IMR-90 (cell line): ENCODE results near the gene MECP2. TPM values are rescaled to one million over a fixed set of nuclear protein-coding genes. Genes with fewer than 3 reads are reported as not detected.

Source experiments
- ATAC-seq: fragments of 200-7000 bp; cut with Tn5 transposase; 2 replicates; pipeline ENCODE4 v1.9.1; 2020; ENCODE audit warnings: low read depth, mild to moderate bottlenecking, moderate library complexity
- BruUV-seq: library from RNA; stranded (reverse); fragments of 400-500 nt; replicated peaks from 2 replicates; lab custom pipeline; 2021; lab: Mats Ljungman, UMichigan
- CTCF ChIA-PET: fragments of 300-600 bp; formaldehyde crosslinking; extraction: SDS; loops from one replicate; lab custom pipeline; 2021; ENCODE audit warnings: antibody characterized with exemption; lab: Yijun Ruan, JAX
- POLR2A ChIA-PET: fragments of 300-600 bp; sonication (Branson Sonifier 250); formaldehyde crosslinking; loops from one replicate; lab custom pipeline; 2022; ENCODE audit warnings: antibody characterized with exemption; ENCODE audit not compliant: unreplicated experiment; lab: Charles Lee
- DNase-seq: peaks from one replicate; pipeline ENCODE4 v3.0.0; 2013
- H2AFZ ChIP-seq: replicated peaks from 2 replicates; pipeline ENCODE3; 2013; ENCODE audit warnings: low read length, mild to moderate bottlenecking; ENCODE audit not compliant: poor library complexity
- H2AK5ac ChIP-seq: 2 replicates; pipeline ENCODE4 v1.6.1; 2013; ENCODE audit warnings: low read depth, low read length, inconsistent platforms
- H2AK9ac ChIP-seq: replicated peaks from 2 replicates; pipeline ENCODE3; 2013; ENCODE audit warnings: mild to moderate bottlenecking, low read depth, low read length, moderate library complexity; ENCODE audit not compliant: poor library complexity
- H2BK120ac ChIP-seq: 2 replicates; pipeline ENCODE4 v1.6.1; 2013; ENCODE audit warnings: low read depth, low read length, inconsistent platforms
- H2BK15ac ChIP-seq: 3 replicates; pipeline ENCODE4 v1.6.1; 2013; ENCODE audit warnings: low read depth, low read length, inconsistent platforms
- H2BK20ac ChIP-seq: 2 replicates; pipeline ENCODE4 v1.6.1; 2013; ENCODE audit warnings: low read depth, mild to moderate bottlenecking, inconsistent platforms, low read length, moderate library complexity
- H2BK5ac ChIP-seq: 2 replicates; pipeline ENCODE4 v1.6.1; 2013; ENCODE audit warnings: mild to moderate bottlenecking, low read depth, low read length, inconsistent platforms; ENCODE audit not compliant: poor library complexity, severe bottlenecking
- H3K14ac ChIP-seq: replicated peaks from 2 replicates; pipeline ENCODE4 v1.6.1; 2013; ENCODE audit warnings: low read depth, low read length, inconsistent platforms
- H3K18ac ChIP-seq: 2 replicates; pipeline ENCODE4 v1.6.1; 2013; ENCODE audit warnings: low read depth, low read length, control low read depth
- H3K23ac ChIP-seq: 2 replicates; pipeline ENCODE4 v1.6.1; 2013; ENCODE audit warnings: low read depth, low read length, inconsistent platforms
- H3K27ac ChIP-seq: 2 replicates; pipeline ENCODE4 v1.5.1; 2013; ENCODE audit warnings: mild to moderate bottlenecking, control low read depth, low read length; ENCODE audit not compliant: insufficient read depth
- H3K27me3 ChIP-seq: 2 replicates; pipeline ENCODE4 v1.6.1; 2013; ENCODE audit warnings: low read length; ENCODE audit not compliant: control insufficient read depth, insufficient read depth
- H3K36me3 ChIP-seq: 2 replicates; pipeline ENCODE4 v1.6.1; 2013; ENCODE audit warnings: low read length, mixed read lengths; ENCODE audit not compliant: control insufficient read depth, insufficient read depth
- H3K4ac ChIP-seq: 2 replicates; pipeline ENCODE4 v1.6.1; 2013; ENCODE audit warnings: low read depth, low read length, inconsistent platforms
- H3K4me1 ChIP-seq: 2 replicates; pipeline ENCODE4 v1.6.1; 2013; ENCODE audit warnings: low read length, mixed read lengths; ENCODE audit not compliant: control insufficient read depth, insufficient read depth
- H3K4me2 ChIP-seq: 2 replicates; pipeline ENCODE4 v1.6.1; 2013; ENCODE audit warnings: low read depth, mild to moderate bottlenecking, control low read depth, low read length, moderate library complexity
- H3K4me3 ChIP-seq: 2 replicates; pipeline ENCODE4 v1.5.1; 2013; ENCODE audit warnings: low read depth, mild to moderate bottlenecking, control low read depth, low read length, moderate library complexity; ENCODE audit not compliant: insufficient read depth
- H3K56ac ChIP-seq: 2 replicates; pipeline ENCODE4 v1.6.1; 2013; ENCODE audit warnings: low read length, inconsistent platforms; ENCODE audit not compliant: insufficient read depth; ENCODE audit errors: extremely low read depth
- H3K79me1 ChIP-seq, 2 experiments: 2 replicates each; pipeline ENCODE4 v1.6.1; 2013; ENCODE audit warnings: low read length in 2 of 2, inconsistent platforms in 1 of 2, low read depth in 1 of 2
- H3K9ac ChIP-seq: 2 replicates; pipeline ENCODE4 v1.6.1; 2013; ENCODE audit warnings: low read depth, low read length, control low read depth
- H3K9me1 ChIP-seq: 2 replicates; pipeline ENCODE4 v1.6.1; 2013; ENCODE audit warnings: low read length, inconsistent platforms; ENCODE audit not compliant: insufficient read depth
- H3K9me3 ChIP-seq: 2 replicates; pipeline ENCODE4 v1.6.1; 2013; ENCODE audit warnings: low read length; ENCODE audit not compliant: control insufficient read depth, insufficient read depth
- H4K20me1 ChIP-seq: 2 replicates; pipeline ENCODE4 v1.6.1; 2013; ENCODE audit warnings: low read length, inconsistent platforms; ENCODE audit not compliant: insufficient read depth
- H4K5ac ChIP-seq: 2 replicates; pipeline ENCODE4 v1.6.1; 2013; ENCODE audit warnings: mild to moderate bottlenecking, low read depth, low read length, control low read depth
- H4K8ac ChIP-seq, 2 experiments: 2 replicates each; pipeline ENCODE4 v1.6.1; 2013; ENCODE audit warnings: low read depth in 2 of 2, low read length in 2 of 2, control low read depth in 1 of 2, inconsistent platforms in 1 of 2
- H4K91ac ChIP-seq: 2 replicates; pipeline ENCODE4 v1.6.1; 2013; ENCODE audit warnings: low read depth, low read length, inconsistent platforms; ENCODE audit not compliant: insufficient read depth
- BHLHE40 ChIP-seq: fragments of 150-350 bp; IDR thresholded peaks from 2 replicates; pipeline ENCODE4 v1.6.1; 2016; ENCODE audit warnings: mild to moderate bottlenecking, low read depth, low read length
- ELK1 ChIP-seq: fragments of 150-350 bp; IDR thresholded peaks from 2 replicates; pipeline ENCODE4 v1.6.1; 2016; ENCODE audit warnings: low read depth, mild to moderate bottlenecking, low read length, moderate library complexity, borderline replicate concordance
- FOS ChIP-seq: fragments of 150-350 bp; IDR thresholded peaks from 2 replicates; pipeline ENCODE4 v1.6.1; 2016; ENCODE audit warnings: low read depth, low read length
- MAFK ChIP-seq: IDR thresholded peaks from 2 replicates; pipeline ENCODE4 v1.6.1; 2012; ENCODE audit warnings: low read depth, low read length, improper control_type of control experiment
- MAZ ChIP-seq: IDR thresholded peaks from 2 replicates; pipeline ENCODE4 v1.6.1; 2012; ENCODE audit warnings: low read depth, mild to moderate bottlenecking, low read length, improper control_type of control experiment, moderate library complexity, borderline replicate concordance
- RAD21 ChIP-seq: IDR thresholded peaks from 2 replicates; pipeline ENCODE4 v1.6.1; 2012; ENCODE audit warnings: low read length, improper control_type of control experiment
- RCOR1 ChIP-seq: IDR thresholded peaks from 2 replicates; pipeline ENCODE4 v1.6.1; 2012; ENCODE audit warnings: mild to moderate bottlenecking, low read length, improper control_type of control experiment; ENCODE audit not compliant: insufficient replicate concordance
- SMC3 ChIP-seq: fragments of 150-350 bp; IDR thresholded peaks from 2 replicates; pipeline ENCODE4 v1.6.1; 2016; ENCODE audit warnings: low read depth, mild to moderate bottlenecking, antibody characterized with exemption, low read length, moderate library complexity
- WGBS, 2 experiments: methylation state at CpG; one replicate each; pipeline versions ENCODE4 v1.1.5 to v1.1.7; 2013; ENCODE audit warnings: missing lambda C conversion rate in 2 of 2; ENCODE audit not compliant: insufficient read length in 1 of 2; ENCODE audit errors: extremely low coverage in 2 of 2; 5-methylcytosine and 5-hydroxymethylcytosine counted together
- dilution Hi-C: fragments of 300-500 bp; cut with HindIII; formaldehyde crosslinking; loops from one replicate; pipeline ENCODE4 v1.14.3; 2018; ENCODE audit warnings: low sequenced_read_pairs; ENCODE audit not compliant: unreplicated experiment
- in situ Hi-C: fragments of 300-500 bp; cut with MboI; formaldehyde crosslinking; loops from 3 replicates; pipeline ENCODE4 v1.14.3; 2019; ENCODE audit warnings: low sequenced_read_pairs, inconsistent platforms, mixed read lengths
- intact Hi-C: fragments of 100-400 bp; cut with micrococcal nuclease; formaldehyde crosslinking; loops from 2 replicates; pipeline ENCODE4 v1.10.0; 2022
- polyA plus RNA-seq, 3 experiments: library from polyadenylated mRNA; depleted of rRNA; stranded (reverse); fragments of >200 nt; gene quantifications; 2 replicates each; pipeline ENCODE4 v1.2.3, GENCODE V29; 2012; ENCODE audit warnings: low replicate concordance in 1 of 3
- total RNA-seq: library from RNA; depleted of rRNA; stranded (reverse); fragments of >200 nt; gene quantifications from 2 replicates; pipeline ENCODE4 v1.2.3, GENCODE V29; 2012
- TF ChIP-seq, protein P1 (sequence below): fragments of 150-350 bp; IDR thresholded peaks from 2 replicates; pipeline ENCODE4 v1.6.1; 2017; ENCODE audit warnings: mild to moderate bottlenecking, antibody characterized with exemption, low read length, low read depth

The MECP2 gene
- total and polyA plus RNA-seq, 2 of the 4 experiments (the other 2 are of a cell fraction): 8.4 to 10.1 TPM

DNA sequence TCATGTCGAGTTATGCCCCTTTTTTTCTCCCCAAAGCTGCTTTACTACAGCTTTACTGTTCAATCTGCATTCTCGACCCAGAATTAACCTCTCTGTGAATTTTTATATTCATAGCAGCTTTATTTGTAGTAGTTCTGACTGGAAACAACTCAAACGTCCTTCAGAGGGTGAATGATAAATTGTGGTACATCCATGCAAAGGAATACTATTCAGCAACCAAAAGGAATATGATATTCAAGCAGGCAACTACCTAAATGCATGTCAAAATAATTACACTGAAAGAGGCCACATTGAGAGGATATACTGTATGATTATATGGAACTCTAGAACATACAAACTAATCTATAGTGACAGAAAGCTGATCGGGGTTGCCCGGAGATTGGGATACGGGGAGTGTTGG, 20.0 kb upstream of the MECP2 start:
- Histone ChIP-seq H2BK120ac (no peak overlapping the region), H3K4me2 (no peak overlapping the region), H4K91ac (no peak overlapping the region), H3K4me1 (no peaks in the 10 kb centered on the region), H3K23ac (no peak overlapping the region), H2BK20ac (no peak overlapping the region), H3K36me3 (no peaks in the 10 kb centered on the region), H3K9ac (no peak overlapping the region), H3K27me3 (peaks cover 33% of the 10 kb centered on the region), H3K4me3 (no peak overlapping the region), H2BK5ac (no peak overlapping the region), H2AK9ac (no peak overlapping the region), H3K9me3 (peaks cover 4% of the 10 kb centered on the region; the same call in 1 of the 2 replicates), H3K79me1 (no peaks in the 10 kb centered on the region), H2BK15ac (no peak overlapping the region), H4K8ac (no peak overlapping the region), H2AK5ac (no peak overlapping the region), H3K18ac (no peak overlapping the region), H4K5ac (no peak overlapping the region), H4K20me1 (no peaks in the 10 kb centered on the region), H3K56ac (no peak overlapping the region), H3K9me1 (no peaks in the 10 kb centered on the region), H3K14ac (no peak overlapping the region), H2AFZ (no peak overlapping the region), H3K4ac (no peak overlapping the region), H3K27ac (no peak overlapping the region)
- ATAC-seq (no peak), DNase-seq (no peak)
- intact Hi-C loops (no loop called here), in situ Hi-C loops (no loop called here), dilution Hi-C loops (no loop called here)
- 90% methylated on average over 2 of the region's 6 CpGs; no CpG with 5 or more reads in 1 of the 2 experiments for WGBS, 2 experiments
- no peak for TF ChIP-seq SMC3
- no peak for TF ChIP-seq MAFK
- no peak for TF ChIP-seq ELK1
- TF ChIP-seq MAZ: no peak
- no peak for TF ChIP-seq FOS
- TF ChIP-seq, protein P1, sequence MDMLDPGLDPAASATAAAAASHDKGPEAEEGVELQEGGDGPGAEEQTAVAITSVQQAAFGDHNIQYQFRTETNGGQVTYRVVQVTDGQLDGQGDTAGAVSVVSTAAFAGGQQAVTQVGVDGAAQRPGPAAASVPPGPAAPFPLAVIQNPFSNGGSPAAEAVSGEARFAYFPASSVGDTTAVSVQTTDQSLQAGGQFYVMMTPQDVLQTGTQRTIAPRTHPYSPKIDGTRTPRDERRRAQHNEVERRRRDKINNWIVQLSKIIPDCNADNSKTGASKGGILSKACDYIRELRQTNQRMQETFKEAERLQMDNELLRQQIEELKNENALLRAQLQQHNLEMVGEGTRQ: no peak
- TF ChIP-seq BHLHE40: no peak
- TF ChIP-seq RCOR1: no peak
- TF ChIP-seq RAD21: no peak
- ChIA-PET POLR2A (no interaction called here), CTCF (no interaction called here)
- no TSS peak for BruUV-seq
